SK-N-SH (cell line): Measurements from ENCODE around the gene TFF3. TPM values are rescaled to one million over a fixed set of nuclear protein-coding genes. Genes with fewer than 3 reads are reported as not detected.

Experiments
- CTCF ChIA-PET: fragments of 300-600, 350-600 bp; formaldehyde crosslinking; extraction: SDS; loops from one replicate; lab custom pipeline; 2021; lab: Yijun Ruan, JAX
- POLR2A ChIA-PET: fragments of 350-600 bp; sonication (Branson Sonifier 250); formaldehyde crosslinking; extraction: SDS; loops from one replicate; lab custom pipeline; 2020; ENCODE audit warnings: antibody characterized with exemption, inconsistent platforms; lab: Yijun Ruan, JAX
- DNase-seq: peaks from one replicate; pipeline ENCODE4 v3.0.0; 2012
- H2AFZ ChIP-seq: fragments of 200-600 bp; sonication (generic); 2 replicates; pipeline ENCODE4 v1.8.1; 2016; ENCODE audit warnings: antibody characterized with exemption, mild to moderate bottlenecking, low read depth
- H3F3A ChIP-seq: fragments of 200-600 bp; sonication (generic); replicated peaks from 2 replicates; pipeline ENCODE3; 2016; ENCODE audit warnings: antibody characterized with exemption, mild to moderate bottlenecking; ENCODE audit not compliant: insufficient read depth
- H3K27ac ChIP-seq, 2 experiments: fragments of 200-500 bp in 1 of 2; fragments of 200-600 bp in 1 of 2; sonication (Bioruptor generic) in 1 of 2; sonication (generic), shearing (Covaris generic) in 1 of 2; 2 replicates each; pipeline versions ENCODE4 v1.5.1 to v1.6.1; 2014 to 2016; ENCODE audit warnings: low read depth in 2 of 2, inconsistent platforms in 1 of 2, low read length in 1 of 2, mild to moderate bottlenecking in 1 of 2, mixed read lengths in 1 of 2
- H3K27me3 ChIP-seq: fragments of 200-600 bp; sonication (generic), shearing (Covaris generic); 2 replicates; pipeline ENCODE4 v1.6.1; 2016; ENCODE audit warnings: mixed run types; ENCODE audit not compliant: insufficient read depth
- H3K36me3 ChIP-seq, 2 experiments: fragments of 200-500 bp in 1 of 2; fragments of 200-600 bp in 1 of 2; sonication (Bioruptor generic) in 1 of 2; sonication (generic) in 1 of 2; replicated peaks in 1 of 2; 2 replicates each; pipeline versions ENCODE3 to v1.5.1; 2014 to 2016; ENCODE audit warnings: low read length in 1 of 2, mild to moderate bottlenecking in 1 of 2; ENCODE audit not compliant: insufficient read depth in 2 of 2, control insufficient read depth in 1 of 2
- H3K4me1 ChIP-seq, 2 experiments: fragments of 200-500 bp in 1 of 2; fragments of 200-600 bp in 1 of 2; sonication (Bioruptor generic) in 1 of 2; sonication (generic), shearing (Covaris generic) in 1 of 2; 2 replicates each; pipeline versions ENCODE4 v1.5.1 to v1.6.1; 2014 to 2016; ENCODE audit warnings: low read depth in 1 of 2, low read length in 1 of 2, mixed run types in 1 of 2; ENCODE audit not compliant: insufficient read depth in 2 of 2, control insufficient read depth in 1 of 2
- H3K4me2 ChIP-seq: fragments of 200-600 bp; sonication (generic), shearing (Covaris generic); 2 replicates; pipeline ENCODE4 v1.6.1; 2017; ENCODE audit warnings: mixed run types
- H3K4me3 ChIP-seq, 2 experiments: fragments of 200-500 bp in 1 of 2; fragments of 200-600 bp in 1 of 2; sonication (Bioruptor generic) in 1 of 2; sonication (generic), shearing (Covaris generic) in 1 of 2; 2 replicates each; pipeline versions ENCODE4 v1.5.1 to v1.8.1; 2014 to 2016; ENCODE audit warnings: low read depth in 2 of 2, inconsistent platforms in 1 of 2, low read length in 1 of 2, mild to moderate bottlenecking in 1 of 2, mixed read lengths in 1 of 2, moderate library complexity in 1 of 2
- H3K79me2 ChIP-seq: fragments of 200-600 bp; sonication (generic); 2 replicates; pipeline ENCODE4 v1.8.1; 2017; ENCODE audit warnings: mild to moderate bottlenecking; ENCODE audit not compliant: insufficient read depth
- H3K9ac ChIP-seq: fragments of 200-600 bp; sonication (generic); 2 replicates; pipeline ENCODE4 v1.6.1; 2017; ENCODE audit warnings: mixed run types
- H3K9me2 ChIP-seq: fragments of 200-600 bp; sonication (generic); 2 replicates; pipeline ENCODE4 v1.6.1; 2017; ENCODE audit warnings: mixed run types
- H3K9me3 ChIP-seq: fragments of 200-600 bp; sonication (generic); 2 replicates; pipeline ENCODE4 v1.6.1; 2017; ENCODE audit warnings: mixed run types, mild to moderate bottlenecking, moderate library complexity
- H4K20me1 ChIP-seq: fragments of 200-600 bp; sonication (generic); 2 replicates; pipeline ENCODE4 v1.6.1; 2017; ENCODE audit warnings: mild to moderate bottlenecking, mixed run types; ENCODE audit not compliant: insufficient read depth
- EP300 ChIP-seq, 2 experiments: IDR thresholded peaks; 2 replicates each; pipeline versions ENCODE4 v1.4.0 to v1.6.1; 2012; ENCODE audit warnings: borderline replicate concordance in 1 of 2, low read depth in 1 of 2, low read length in 1 of 2
- EZH2phosphoT487 ChIP-seq: fragments of 200-600 bp; sonication (generic); IDR thresholded peaks from 2 replicates; pipeline ENCODE4 v1.6.1; 2017; ENCODE audit warnings: low read depth, mixed run types, mild to moderate bottlenecking, antibody characterized with exemption, moderate library complexity, borderline replicate concordance
- FOSL2 ChIP-seq: IDR thresholded peaks from 2 replicates; pipeline ENCODE4 v1.4.0; 2012; ENCODE audit warnings: low read depth, mild to moderate bottlenecking, moderate library complexity, borderline replicate concordance
- GATA2 ChIP-seq: sonication (generic); formaldehyde crosslinking; IDR thresholded peaks from 2 replicates; pipeline ENCODE4 v1.5.0; 2020; ENCODE audit warnings: mild to moderate bottlenecking, missing genetic modification reagents
- JUND ChIP-seq: IDR thresholded peaks from 2 replicates; pipeline ENCODE4 v1.4.0; 2012
- NFIC ChIP-seq: IDR thresholded peaks from 2 replicates; pipeline ENCODE4 v1.4.0; 2012; ENCODE audit warnings: borderline replicate concordance
- NRF1 ChIP-seq: IDR thresholded peaks from 2 replicates; pipeline ENCODE4 v1.6.1; 2012; ENCODE audit warnings: low read depth, mild to moderate bottlenecking, low read length
- SMC3 ChIP-seq: IDR thresholded peaks from 2 replicates; pipeline ENCODE4 v1.6.1; 2012; ENCODE audit warnings: low read depth, low read length, improper control_type of control experiment
- TAF1 ChIP-seq: IDR thresholded peaks from 2 replicates; pipeline ENCODE4 v1.6.1; 2012; ENCODE audit warnings: low read depth, mild to moderate bottlenecking, low read length, moderate library complexity, borderline replicate concordance
- YY1 ChIP-seq: IDR thresholded peaks from 2 replicates; pipeline ENCODE4 v1.4.0; 2012; ENCODE audit warnings: low read depth, mild to moderate bottlenecking
- WGBS: methylation state at CpG from one replicate; pipeline ENCODE4 v1.1.6; 2017; ENCODE audit warnings: low lambda C conversion rate; 5-methylcytosine and 5-hydroxymethylcytosine counted together
- polyA plus RNA-seq, 3 experiments: library from polyadenylated mRNA; depleted of rRNA; stranded (reverse); fragments of >200 nt; gene quantifications; 2 replicates each; pipeline ENCODE4 v1.2.3, GENCODE V29; 2012
- TF ChIP-seq, protein P1 (sequence below): fragments of 150-350 bp; IDR thresholded peaks from 2 replicates; pipeline ENCODE4 v1.6.1; 2016; ENCODE audit warnings: mild to moderate bottlenecking, low read depth, low read length
- TF ChIP-seq, protein P2 (sequence below): IDR thresholded peaks from 2 replicates; pipeline ENCODE4 v1.4.0; 2012; ENCODE audit warnings: low read depth
- TF ChIP-seq, protein P3 (sequence below): fragments of 200-600 bp; sonication (generic); IDR thresholded peaks from 2 replicates; pipeline ENCODE4 v1.6.1; 2017; ENCODE audit warnings: antibody characterized with exemption, mild to moderate bottlenecking, moderate library complexity
- TF ChIP-seq, protein P4 (sequence below): IDR thresholded peaks from 2 replicates; pipeline ENCODE4 v1.6.1; 2012; ENCODE audit warnings: mild to moderate bottlenecking, low read depth, low read length, moderate library complexity

Gene TFF3
- polyA plus RNA-seq, 1 of the 3 experiments (the other 2 are of a cell fraction), result not detected

DNA sequence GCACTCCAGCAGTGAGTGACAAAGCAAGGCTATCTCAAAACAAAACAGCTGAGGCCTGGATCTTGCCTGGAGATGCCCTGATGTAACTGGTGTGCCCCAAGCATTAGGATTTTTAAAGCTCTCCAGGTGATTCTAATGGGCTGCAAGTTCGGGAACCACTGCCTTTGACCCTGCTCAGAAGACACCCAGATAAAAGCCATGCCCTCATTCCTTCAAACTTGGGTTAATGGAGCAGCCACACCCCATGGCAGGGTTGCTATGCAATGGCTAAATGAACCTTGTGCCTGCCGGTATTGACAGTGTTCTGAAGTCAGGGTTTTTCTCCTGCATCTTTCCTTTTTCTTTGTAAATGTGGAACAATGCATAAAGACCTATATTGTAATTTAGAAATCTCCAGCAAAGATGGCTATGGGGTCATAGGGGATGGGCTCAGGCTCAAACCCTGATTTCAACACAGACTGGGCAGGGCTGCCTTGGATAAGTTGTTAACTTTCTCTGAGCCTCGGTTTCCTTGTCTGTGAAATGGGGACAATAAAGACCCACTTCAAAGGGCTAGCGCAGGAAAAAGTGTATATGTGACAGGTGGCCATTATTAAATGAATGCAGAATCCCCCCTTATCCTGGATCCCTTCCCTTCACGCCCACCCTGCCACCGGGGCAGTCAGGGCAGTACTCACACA is 453 bp downstream of the TFF3 start:
- Histone ChIP-seq H3K4me3 (no peak overlapping the region), H3K9me2 (no peaks in the 10 kb centered on the region), H4K20me1 (no peaks in the 10 kb centered on the region), H3K9me3 (no peaks in the 10 kb centered on the region), H3K9ac (no peak overlapping the region), H3K36me3 (no peaks in the 10 kb centered on the region), H2AFZ (no peak overlapping the region), H3K27me3 (no peaks in the 10 kb centered on the region), H3K4me1 (peaks cover 0 to 2% of the 10 kb centered on the region in 2 experiments; a peak in 1 of 4 replicates), H3K79me2 (no peaks in the 10 kb centered on the region), H3K27ac (no peak overlapping the region), H3K4me2 (no peak overlapping the region), H3F3A (no peaks in the 10 kb centered on the region)
- TF ChIP-seq, protein P1, sequence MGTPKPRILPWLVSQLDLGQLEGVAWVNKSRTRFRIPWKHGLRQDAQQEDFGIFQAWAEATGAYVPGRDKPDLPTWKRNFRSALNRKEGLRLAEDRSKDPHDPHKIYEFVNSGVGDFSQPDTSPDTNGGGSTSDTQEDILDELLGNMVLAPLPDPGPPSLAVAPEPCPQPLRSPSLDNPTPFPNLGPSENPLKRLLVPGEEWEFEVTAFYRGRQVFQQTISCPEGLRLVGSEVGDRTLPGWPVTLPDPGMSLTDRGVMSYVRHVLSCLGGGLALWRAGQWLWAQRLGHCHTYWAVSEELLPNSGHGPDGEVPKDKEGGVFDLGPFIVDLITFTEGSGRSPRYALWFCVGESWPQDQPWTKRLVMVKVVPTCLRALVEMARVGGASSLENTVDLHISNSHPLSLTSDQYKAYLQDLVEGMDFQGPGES, result no peak
- TF ChIP-seq EP300 (IDR thresholded peaks at IDR 0.05; ENCODE audit: borderline replicate concordance in 1 of 2, low read depth in 1 of 2, low read length in 1 of 2), result no peak
- no peak for TF ChIP-seq GATA2
- TF ChIP-seq TAF1, result no peak
- TF ChIP-seq, protein P2, sequence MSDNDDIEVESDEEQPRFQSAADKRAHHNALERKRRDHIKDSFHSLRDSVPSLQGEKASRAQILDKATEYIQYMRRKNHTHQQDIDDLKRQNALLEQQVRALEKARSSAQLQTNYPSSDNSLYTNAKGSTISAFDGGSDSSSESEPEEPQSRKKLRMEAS, result no peak
- no peak for TF ChIP-seq SMC3
- DNase-seq, result no peak
- ChIA-PET CTCF (interaction anchor here (1.1 kb wide), 1 partner anchor 170 kb away, joined by 3 read pairs; no protein-coding TSS in a partner anchor), POLR2A (no interaction called here)
- WGBS, result 53% methylated on average over 6 of the region's 6 CpGs

DNA sequence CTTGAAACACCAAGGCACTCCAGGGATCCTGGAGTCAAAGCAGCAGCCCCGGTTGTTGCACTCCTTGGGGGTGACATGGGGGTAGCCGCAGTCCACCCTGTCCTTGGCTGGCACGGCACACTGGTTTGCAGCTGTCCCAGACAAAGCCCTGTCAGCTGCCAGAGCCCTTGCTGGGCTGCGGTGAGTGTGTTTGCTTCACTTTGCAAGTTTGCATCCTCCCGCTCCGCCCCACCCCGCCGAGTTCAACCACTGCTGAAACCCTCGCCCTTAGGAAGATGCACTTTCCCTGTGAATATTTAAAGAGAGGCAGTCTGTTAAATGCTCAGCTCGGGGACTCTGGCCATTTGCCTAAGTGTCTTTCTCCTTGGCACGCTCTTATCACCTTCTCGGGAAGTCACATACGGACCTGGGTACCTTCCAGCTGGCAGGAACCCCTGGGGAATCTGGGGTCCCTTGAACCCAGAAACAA is 1.7 kb downstream of the TFF3 start:
- no peaks in the 10 kb centered on the region for H3K36me3 ChIP-seq
- CTCF ChIA-PET, result interaction anchor here (1.1 kb wide), 1 partner anchor 169 kb away, joined by 3 read pairs; no protein-coding TSS in a partner anchor
- H3K9ac ChIP-seq, result no peak overlapping the region
- TF ChIP-seq, protein P3, sequence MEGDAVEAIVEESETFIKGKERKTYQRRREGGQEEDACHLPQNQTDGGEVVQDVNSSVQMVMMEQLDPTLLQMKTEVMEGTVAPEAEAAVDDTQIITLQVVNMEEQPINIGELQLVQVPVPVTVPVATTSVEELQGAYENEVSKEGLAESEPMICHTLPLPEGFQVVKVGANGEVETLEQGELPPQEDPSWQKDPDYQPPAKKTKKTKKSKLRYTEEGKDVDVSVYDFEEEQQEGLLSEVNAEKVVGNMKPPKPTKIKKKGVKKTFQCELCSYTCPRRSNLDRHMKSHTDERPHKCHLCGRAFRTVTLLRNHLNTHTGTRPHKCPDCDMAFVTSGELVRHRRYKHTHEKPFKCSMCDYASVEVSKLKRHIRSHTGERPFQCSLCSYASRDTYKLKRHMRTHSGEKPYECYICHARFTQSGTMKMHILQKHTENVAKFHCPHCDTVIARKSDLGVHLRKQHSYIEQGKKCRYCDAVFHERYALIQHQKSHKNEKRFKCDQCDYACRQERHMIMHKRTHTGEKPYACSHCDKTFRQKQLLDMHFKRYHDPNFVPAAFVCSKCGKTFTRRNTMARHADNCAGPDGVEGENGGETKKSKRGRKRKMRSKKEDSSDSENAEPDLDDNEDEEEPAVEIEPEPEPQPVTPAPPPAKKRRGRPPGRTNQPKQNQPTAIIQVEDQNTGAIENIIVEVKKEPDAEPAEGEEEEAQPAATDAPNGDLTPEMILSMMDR, result no peak
- no peak for TF ChIP-seq YY1
- TF ChIP-seq, protein P4, sequence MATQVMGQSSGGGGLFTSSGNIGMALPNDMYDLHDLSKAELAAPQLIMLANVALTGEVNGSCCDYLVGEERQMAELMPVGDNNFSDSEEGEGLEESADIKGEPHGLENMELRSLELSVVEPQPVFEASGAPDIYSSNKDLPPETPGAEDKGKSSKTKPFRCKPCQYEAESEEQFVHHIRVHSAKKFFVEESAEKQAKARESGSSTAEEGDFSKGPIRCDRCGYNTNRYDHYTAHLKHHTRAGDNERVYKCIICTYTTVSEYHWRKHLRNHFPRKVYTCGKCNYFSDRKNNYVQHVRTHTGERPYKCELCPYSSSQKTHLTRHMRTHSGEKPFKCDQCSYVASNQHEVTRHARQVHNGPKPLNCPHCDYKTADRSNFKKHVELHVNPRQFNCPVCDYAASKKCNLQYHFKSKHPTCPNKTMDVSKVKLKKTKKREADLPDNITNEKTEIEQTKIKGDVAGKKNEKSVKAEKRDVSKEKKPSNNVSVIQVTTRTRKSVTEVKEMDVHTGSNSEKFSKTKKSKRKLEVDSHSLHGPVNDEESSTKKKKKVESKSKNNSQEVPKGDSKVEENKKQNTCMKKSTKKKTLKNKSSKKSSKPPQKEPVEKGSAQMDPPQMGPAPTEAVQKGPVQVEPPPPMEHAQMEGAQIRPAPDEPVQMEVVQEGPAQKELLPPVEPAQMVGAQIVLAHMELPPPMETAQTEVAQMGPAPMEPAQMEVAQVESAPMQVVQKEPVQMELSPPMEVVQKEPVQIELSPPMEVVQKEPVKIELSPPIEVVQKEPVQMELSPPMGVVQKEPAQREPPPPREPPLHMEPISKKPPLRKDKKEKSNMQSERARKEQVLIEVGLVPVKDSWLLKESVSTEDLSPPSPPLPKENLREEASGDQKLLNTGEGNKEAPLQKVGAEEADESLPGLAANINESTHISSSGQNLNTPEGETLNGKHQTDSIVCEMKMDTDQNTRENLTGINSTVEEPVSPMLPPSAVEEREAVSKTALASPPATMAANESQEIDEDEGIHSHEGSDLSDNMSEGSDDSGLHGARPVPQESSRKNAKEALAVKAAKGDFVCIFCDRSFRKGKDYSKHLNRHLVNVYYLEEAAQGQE, result no peak
- no peak for TF ChIP-seq EZH2phosphoT487
- TF ChIP-seq FOSL2, result no peak
- no peak for TF ChIP-seq NRF1
- no peak for TF ChIP-seq NFIC
- no peak for TF ChIP-seq JUND
- TF ChIP-seq EP300 (IDR thresholded peaks at IDR 0.05; ENCODE audit: borderline replicate concordance in 1 of 2, low read depth in 1 of 2, low read length in 1 of 2), result no peak
- no peaks in the 10 kb centered on the region for H3K79me2 ChIP-seq
- POLR2A ChIA-PET, result no interaction called here
- H3K27me3 ChIP-seq, result no peaks in the 10 kb centered on the region
- no peak overlapping the region for H3K4me2 ChIP-seq
- H3K9me3 ChIP-seq, result no peaks in the 10 kb centered on the region
- H4K20me1 ChIP-seq, result no peaks in the 10 kb centered on the region
- H3K4me1 ChIP-seq, result peaks cover 0 to 7% of the 10 kb centered on the region in 2 experiments; a peak in 1 of 4 replicates
- no peak for DNase-seq
- H3F3A ChIP-seq, result no peaks in the 10 kb centered on the region
- H3K4me3 ChIP-seq, result no peak overlapping the region
- 61% methylated on average over 9 of the region's 13 CpGs for WGBS
- no peaks in the 10 kb centered on the region for H3K9me2 ChIP-seq
- H2AFZ ChIP-seq, result no peak overlapping the region
- no peak overlapping the region for H3K27ac ChIP-seq
